A673 (cell line): ENCODE data around the gene CPNE5.

Experiments
- EZH2 ChIP-seq: fragments of 200-600 bp; sonication (generic); IDR thresholded peaks from 2 replicates; pipeline ENCODE4 v1.6.1; 2017; ENCODE audit warnings: borderline replicate concordance, low read depth, mild to moderate bottlenecking, mixed read lengths, antibody characterized with exemption, low read length; ENCODE audit not compliant: poor library complexity, severe bottlenecking
- TF ChIP-seq, protein P1 (sequence below): fragments of 300-800, 200-600 bp; sonication (generic); conservative IDR thresholded peaks from 2 replicates; pipeline ENCODE4 v1.5.1; 2017; ENCODE audit warnings: low read depth, mild to moderate bottlenecking, antibody characterized with exemption, low read length, moderate library complexity, mixed read lengths

DNA sequence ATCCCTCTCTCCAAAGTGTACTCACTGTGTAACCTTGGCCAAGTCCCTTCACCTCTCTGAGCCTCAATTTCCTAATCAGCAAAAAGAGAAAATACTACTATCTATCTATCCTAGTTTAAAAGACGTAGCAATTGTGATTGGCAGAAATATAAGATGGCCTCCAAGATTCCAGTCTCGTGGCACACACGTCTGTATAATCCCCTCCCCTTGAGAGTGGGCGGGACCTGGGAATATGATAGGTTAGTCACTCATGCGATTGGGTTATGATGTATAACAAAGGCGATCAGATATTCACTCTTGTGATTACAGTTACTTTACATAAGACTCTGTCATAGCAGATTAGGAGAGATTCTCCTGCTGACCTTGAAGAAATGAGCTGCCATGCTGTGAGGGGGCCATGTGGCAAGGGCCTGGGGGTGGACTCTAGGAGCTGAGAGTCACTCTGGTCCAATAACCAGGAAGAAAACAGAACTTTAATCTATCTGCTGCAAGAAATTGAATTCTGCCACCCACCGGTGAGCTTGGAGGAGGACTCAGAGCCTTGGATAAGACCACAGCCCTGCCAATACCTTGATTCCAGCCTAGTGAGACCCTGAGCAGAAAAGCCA lies 6.0 kb downstream of the CPNE5 start:
- TF ChIP-seq, protein P1, sequence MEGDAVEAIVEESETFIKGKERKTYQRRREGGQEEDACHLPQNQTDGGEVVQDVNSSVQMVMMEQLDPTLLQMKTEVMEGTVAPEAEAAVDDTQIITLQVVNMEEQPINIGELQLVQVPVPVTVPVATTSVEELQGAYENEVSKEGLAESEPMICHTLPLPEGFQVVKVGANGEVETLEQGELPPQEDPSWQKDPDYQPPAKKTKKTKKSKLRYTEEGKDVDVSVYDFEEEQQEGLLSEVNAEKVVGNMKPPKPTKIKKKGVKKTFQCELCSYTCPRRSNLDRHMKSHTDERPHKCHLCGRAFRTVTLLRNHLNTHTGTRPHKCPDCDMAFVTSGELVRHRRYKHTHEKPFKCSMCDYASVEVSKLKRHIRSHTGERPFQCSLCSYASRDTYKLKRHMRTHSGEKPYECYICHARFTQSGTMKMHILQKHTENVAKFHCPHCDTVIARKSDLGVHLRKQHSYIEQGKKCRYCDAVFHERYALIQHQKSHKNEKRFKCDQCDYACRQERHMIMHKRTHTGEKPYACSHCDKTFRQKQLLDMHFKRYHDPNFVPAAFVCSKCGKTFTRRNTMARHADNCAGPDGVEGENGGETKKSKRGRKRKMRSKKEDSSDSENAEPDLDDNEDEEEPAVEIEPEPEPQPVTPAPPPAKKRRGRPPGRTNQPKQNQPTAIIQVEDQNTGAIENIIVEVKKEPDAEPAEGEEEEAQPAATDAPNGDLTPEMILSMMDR, result no peak
- no peak for TF ChIP-seq EZH2
